Measurements from ENCODE around the gene FBXW11. TPM values are rescaled to one million over a fixed set of nuclear protein-coding genes. Genes with fewer than 3 reads are reported as not detected.

Gene FBXW11
- total RNA-seq, 1 experiment from 2014 or later, result 52.0 TPM

- no peak overlapping the region for H3K27ac ChIP-seq (ENCODE audit: low read depth, low read length)
- ATAC-seq, result no peak
- peaks cover 17% of the 10 kb centered on the region for H3K79me2 ChIP-seq (ENCODE audit: insufficient read depth, low read length)
- H3K4me1 ChIP-seq (ENCODE audit: control insufficient read depth in 1 of 2, insufficient read depth in 2 of 2, low read length in 2 of 2), result no peaks in the 10 kb centered on the region
- H4K20me1 ChIP-seq (ENCODE audit: insufficient read depth), result no peaks in the 10 kb centered on the region
- ChIA-PET RAD21 (ENCODE audit: low non-redundant PET in 1 of 2, low total read pairs in 2 of 2, uncharacterized antibody in 2 of 2, unreplicated experiment in 2 of 2) (no interaction called here), POLR2A (no interaction called here), CTCF (interaction anchor here (1.4 to 1.9 kb wide), 2 partner anchors 10 to 14 kb away, joined by 3 to 5 read pairs; no protein-coding TSS in a partner anchor)
- TF ChIP-seq SIN3A (IDR thresholded peaks at IDR 0.05; ENCODE audit: low read depth), result no peak
- no peak for TF ChIP-seq ZFX (IDR thresholded peaks at IDR 0.05)
- TF ChIP-seq JUND (IDR thresholded peaks at IDR 0.05), result no peak
- no peak for TF ChIP-seq ATF3 (IDR thresholded peaks at IDR 0.05)
- no peak for TF ChIP-seq EZH2 (IDR thresholded peaks at IDR 0.05)
- TF ChIP-seq TCF7L2 (IDR thresholded peaks at IDR 0.05; ENCODE audit: borderline replicate concordance, extremely low read depth, insufficient read depth, insufficient read length), result no peak
- TF ChIP-seq ZNF274 (IDR thresholded peaks at IDR 0.05; ENCODE audit: low read depth, low read length), result no peak
- TF ChIP-seq REST (IDR thresholded peaks at IDR 0.05; ENCODE audit: low read depth), result no peak
- TF ChIP-seq CTCF (IDR thresholded peaks at IDR 0.05 in 2 of 3, conservative IDR thresholded peaks at IDR 0.05 in 1 of 3; ENCODE audit: borderline replicate concordance in 1 of 3, insufficient read depth in 1 of 3, low read depth in 2 of 3, low read length in 2 of 3), result no peak
- no peak for TF ChIP-seq EZH2phosphoT487 (IDR thresholded peaks at IDR 0.05; ENCODE audit: borderline replicate concordance)
- no peak for TF ChIP-seq POLR2A (IDR thresholded peaks at IDR 0.05; ENCODE audit: borderline replicate concordance, extremely low read depth, insufficient read depth, insufficient read length)
- no peak for TF ChIP-seq CBX3 (IDR thresholded peaks at IDR 0.05; ENCODE audit: low read depth)
- no peak for TF ChIP-seq EGR1 (IDR thresholded peaks at IDR 0.05; ENCODE audit: low read depth)
- no peak for TF ChIP-seq YY1 (IDR thresholded peaks at IDR 0.05; ENCODE audit: extremely low read depth, insufficient replicate concordance, low read depth, low read length)
- no peak for TF ChIP-seq RAD21 (IDR thresholded peaks at IDR 0.05; ENCODE audit: low read depth)
- no peak for TF ChIP-seq SP1 (IDR thresholded peaks at IDR 0.05; ENCODE audit: low read depth)
- no peak for TF ChIP-seq POLR2AphosphoS5 (IDR thresholded peaks at IDR 0.05; ENCODE audit: low read depth, low read length)
- TF ChIP-seq ELF1 (IDR thresholded peaks at IDR 0.05; ENCODE audit: borderline replicate concordance, low read depth), result no peak
- no peak for TF ChIP-seq MAX (IDR thresholded peaks at IDR 0.05)
- BruUV-seq (replicated peaks), result no TSS peak
- H3K4me2 ChIP-seq (ENCODE audit: low read length), result no peak overlapping the region
- H3K9me2 ChIP-seq (ENCODE audit: insufficient read depth), result no peaks in the 10 kb centered on the region
- no peak overlapping the region for H2AFZ ChIP-seq (ENCODE audit: low read depth, low read length, poor library complexity, severe bottlenecking)
- no peak overlapping the region for H3K4me3 ChIP-seq (replicated peaks in 1 of 2; ENCODE audit: low read depth in 1 of 2, low read length in 2 of 2)
- no peak overlapping the region for H3K9ac ChIP-seq (ENCODE audit: low read length)
- no peaks in the 10 kb centered on the region for H3K36me3 ChIP-seq (ENCODE audit: control insufficient read depth in 1 of 2, insufficient read depth in 2 of 2, low read length in 2 of 2)
- intact Hi-C loops (cut with micrococcal nuclease), result no loop called here
- H3K9me3 ChIP-seq (ENCODE audit: control insufficient read depth in 1 of 2, insufficient read depth in 1 of 2, low read depth in 1 of 2, low read length in 2 of 2), result no peaks in the 10 kb centered on the region
- DNase-seq (ENCODE audit: low read depth, low spot score), result no peak
- no peaks in the 10 kb centered on the region for H3K27me3 ChIP-seq (ENCODE audit: insufficient read depth, low read length)
Observed at GRCh38 chr5:171898386-171898785, 108.1 kb downstream of the FBXW11 start.
